Stimulated activated CD4-positive, alpha-beta T cell treated with anti-CD3 and anti-CD28 coated beads, Interleukin-2, amount 100 ng/mL, for 24 hours (primary cell): ENCODE results near the gene CLASP2.
"Not testable (repeated sequence)": the region's sequence is repeated elsewhere in the genome, so short reads cannot be mapped to it uniquely, and the experiment has no call there.

Source experiments
- DNase-seq, 2 donors: peaks; one replicate each; pipeline ENCODE4 v3.0.0-alpha.2; 2020

The CLASP2 gene

DNA sequence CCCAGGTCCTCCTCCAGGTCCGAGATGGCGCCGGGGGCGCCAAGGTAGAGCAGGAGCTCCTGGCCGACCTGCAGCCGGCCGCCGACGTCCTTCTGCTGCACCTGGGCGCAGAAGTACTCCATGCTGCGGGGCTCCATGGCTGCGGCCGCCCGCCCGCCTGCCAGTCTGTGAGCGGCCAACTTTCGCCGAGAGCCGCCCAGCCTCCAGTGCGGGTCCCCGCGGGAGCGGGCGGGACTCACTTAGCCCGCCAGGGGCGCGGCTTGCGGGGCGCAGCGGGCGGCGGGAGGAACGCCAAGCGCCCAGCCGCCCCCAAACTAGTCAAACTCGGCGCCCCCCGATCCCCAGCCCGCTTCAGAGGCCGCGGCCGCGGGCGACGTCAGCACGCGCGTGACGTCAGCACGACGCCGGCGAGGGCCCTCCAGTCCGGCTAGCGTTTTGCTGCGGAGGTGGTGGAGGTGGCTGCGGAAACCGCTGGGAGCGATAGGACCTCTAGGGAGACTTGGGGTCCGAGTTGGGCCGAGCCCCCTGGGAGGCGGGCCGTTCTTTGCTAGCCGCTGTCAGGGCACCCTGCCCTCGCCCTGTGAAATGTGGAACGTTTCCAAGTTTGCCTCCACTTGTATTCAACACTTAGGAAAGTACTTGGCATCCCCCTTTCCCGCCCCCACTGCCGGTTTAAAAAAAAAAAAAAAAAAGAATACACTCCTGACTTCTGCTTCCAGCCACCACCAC, at the start of gene CLASP2:
Gene CLASP2, minus strand, starts transcription at position 389 of the 729 bp plus-strand sequence. Its CDS starts 252 bp downstream, at position 137.
- DNase-seq, result peak; percentile 83 to 88

DNA sequence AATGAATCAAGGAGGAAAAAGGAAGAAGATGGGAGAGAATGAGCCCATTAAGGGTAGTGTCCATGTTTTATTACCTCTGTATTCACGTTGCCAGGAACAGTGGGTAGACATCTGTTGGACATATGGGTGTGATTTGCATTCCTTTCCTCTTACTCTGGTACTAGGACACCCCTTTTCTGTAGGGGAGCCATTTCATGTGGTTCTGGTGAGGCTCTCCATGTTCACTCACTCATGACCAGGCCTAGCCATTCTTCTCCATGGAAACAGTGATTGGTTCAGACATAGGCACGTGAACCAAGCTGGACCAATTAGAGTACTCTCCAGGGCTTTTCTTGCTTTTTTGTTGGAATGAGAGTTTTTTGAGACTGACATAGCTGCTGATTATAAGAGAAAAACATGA, 40.8 kb upstream of the CLASP2 start:
- DNase-seq, result no peak

- DNase-seq, result no peak
These were observed 40.2 kb upstream of the CLASP2 start for GRCh38 chr3:33758281-33758680.

DNA sequence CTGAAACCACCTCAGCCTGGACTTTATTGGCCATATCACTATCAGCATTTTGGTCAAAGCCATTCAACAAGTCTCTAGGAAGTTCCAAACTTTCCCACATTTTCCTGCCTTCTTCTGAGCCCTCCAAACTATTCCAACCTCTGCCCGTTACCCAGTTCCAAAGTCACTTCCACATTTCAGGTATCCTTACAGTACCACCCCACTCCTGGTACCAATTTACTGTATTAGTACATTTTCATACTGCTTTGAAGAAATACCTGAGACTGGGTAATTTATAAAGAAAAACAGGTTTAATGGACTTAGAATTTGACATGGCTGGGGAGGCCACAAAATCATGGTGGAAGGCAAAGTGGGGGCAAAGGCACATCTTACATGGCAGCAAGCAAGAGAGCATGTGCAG, 36.3 kb upstream of the CLASP2 start:
- DNase-seq, result not testable (repeated sequence)

DNA sequence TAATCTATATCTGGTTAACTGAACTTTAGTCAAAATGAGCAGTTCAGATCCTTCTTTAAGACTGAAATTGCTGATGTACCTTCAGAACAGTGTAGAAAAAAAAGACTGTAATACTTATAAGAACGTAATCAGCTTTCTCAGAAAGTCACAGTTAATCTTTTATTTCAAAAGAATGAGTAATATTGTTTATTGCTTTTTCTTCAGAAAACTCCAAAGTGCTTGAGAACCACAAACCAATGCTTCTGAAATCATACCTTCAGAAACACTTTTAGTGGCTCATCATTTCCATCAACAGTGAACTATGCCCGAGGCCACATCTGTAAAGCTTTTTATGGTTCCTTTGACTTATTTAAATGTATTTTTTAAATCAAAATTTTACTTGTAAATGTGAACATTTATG, 33.3 kb upstream of the CLASP2 start:
- DNase-seq, result no peak

GRCh38 chr3:33750211-33750548, 32.1 kb upstream of the CLASP2 start:
- DNase-seq, result no peak

GRCh38 chr3:33749546-33750210, 31.6 kb upstream of the CLASP2 start:
- no peak for DNase-seq

GRCh38 chr3:33746416-33747116, 28.5 kb upstream of the CLASP2 start:
- no peak for DNase-seq

DNA sequence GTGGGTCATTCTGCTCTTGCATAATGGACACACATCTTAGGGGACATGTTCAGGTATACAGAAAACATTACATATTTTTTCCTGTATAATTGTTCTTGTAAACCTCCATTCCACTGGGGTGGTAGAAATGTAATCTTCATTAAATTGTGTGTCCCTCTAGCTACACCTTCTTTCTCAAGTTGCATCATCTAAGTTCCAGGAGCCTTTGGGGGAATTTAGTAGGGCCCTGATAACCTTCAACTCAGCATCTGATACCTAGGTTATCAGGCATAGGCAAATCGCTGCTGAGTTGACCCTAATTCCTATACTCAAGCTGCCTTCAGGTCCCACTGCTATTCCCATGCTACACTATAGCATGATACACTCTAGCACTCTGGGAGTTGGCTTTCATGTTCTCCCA, 19.1 kb upstream of the CLASP2 start:
- no peak for DNase-seq

DNA sequence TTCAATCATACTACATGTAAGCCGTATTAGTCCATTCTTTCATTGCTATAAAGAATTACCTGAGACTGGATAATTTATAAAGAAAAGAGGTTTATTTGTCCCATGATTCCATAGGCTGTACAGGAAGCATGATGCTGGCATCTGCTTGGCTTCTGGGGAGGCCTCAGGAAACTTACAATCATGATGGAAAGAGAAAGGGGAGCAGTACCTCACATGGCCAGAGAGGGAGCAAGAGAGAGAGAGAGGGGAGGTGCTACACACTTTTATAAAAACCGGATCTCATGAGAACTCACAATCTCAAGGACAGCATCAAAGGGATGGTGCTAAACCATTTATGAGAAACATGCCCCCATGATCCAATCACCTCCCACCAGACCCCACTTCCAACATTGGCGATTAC, 14.3 kb upstream of the CLASP2 start:
- peak; percentile 17 to 22 for DNase-seq

DNA sequence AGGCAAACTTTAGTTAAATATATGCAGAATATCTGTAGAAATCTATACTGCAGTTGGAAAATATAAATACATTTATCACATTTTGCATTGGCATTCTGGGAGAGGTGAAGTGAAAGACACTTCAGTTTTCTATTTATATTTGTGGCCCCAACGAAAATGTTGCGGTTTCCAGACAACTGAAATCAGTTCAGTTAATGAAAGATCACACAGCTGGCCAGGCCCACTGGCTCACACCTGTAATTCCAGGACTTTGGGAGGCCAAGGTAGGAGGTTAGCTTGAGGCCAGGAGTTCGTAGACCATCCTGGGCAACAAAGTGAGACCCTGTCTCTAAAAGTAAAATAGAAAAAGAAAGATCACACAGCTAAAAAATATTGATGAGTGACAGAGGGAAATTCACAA, 11.9 kb upstream of the CLASP2 start:
- DNase-seq, result no peak

DNA sequence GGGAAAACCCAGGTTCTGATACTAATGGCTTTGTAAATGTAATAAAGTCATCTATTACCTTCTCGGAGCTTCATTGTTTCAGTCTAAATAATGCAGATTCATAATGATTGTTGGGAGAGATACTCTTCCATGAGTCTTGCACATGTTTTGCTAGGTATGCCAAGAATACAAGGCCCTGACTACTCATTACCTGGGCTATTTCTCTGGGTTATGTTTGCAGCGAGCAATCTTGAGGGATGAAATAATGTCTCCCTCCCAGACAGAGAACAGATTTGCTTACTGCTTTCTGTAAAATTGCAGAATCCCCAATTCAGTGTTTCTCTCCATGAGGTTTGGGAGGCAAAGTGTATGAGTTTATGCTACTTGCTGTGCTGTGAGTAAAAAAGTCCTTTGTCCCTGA, 6.2 kb upstream of the CLASP2 start:
- DNase-seq, result no peak

DNA sequence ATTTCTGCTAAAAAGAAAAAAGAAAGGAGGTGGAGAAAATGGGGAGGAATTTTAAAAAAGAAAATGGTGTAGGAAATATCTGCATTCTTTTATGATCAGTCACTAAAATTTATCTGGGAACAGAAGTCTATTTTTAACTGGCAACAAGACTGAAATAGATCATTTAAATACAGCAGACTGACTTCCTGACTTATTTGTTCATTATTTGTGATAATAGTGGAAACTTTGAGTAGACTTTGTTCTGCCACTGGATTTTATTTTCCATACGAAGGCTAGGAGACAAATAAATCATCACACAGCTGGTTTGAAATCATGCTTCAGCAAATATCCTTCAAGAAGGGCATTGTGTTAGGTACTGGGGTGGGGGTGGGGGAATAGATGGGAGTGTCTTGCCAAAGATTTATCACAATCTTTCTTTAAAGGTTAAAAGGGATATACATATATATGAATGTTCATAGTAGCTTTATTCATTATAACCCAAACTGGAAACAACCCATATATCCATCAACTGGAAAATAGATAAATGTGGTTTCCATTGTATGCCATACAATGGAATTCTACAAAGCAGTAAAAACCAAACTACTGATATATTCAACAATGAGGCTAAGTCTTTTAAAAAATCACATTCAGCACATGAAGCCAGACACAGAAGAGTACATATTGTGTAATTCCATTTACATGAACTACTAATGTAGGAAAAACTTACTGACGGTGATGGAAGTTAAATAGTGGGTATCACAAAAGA, 4.7 kb upstream of the CLASP2 start:
- no peak for DNase-seq

DNA sequence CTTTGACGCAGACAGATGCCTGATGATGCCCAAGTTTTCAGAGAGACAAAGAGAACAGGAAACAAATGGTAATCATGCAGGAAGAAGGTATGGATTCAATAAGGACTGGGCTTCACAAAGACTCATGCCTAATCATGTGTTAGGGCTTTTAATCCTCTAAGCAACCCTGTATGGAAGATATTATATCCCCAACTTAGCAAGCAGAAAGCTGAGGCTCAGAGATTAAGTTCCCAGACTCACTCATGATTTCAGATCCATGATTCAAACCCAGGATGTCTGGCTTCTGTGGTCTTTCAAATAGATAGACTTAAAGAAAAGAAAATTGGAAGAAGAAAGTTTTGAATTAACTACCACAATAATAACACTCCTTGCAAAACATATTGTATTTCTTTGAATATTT, 4.1 kb upstream of the CLASP2 start:
- DNase-seq, result no peak

GRCh38 chr3:33718595-33718907, 497 bp upstream of the CLASP2 start:
- DNase-seq, result peak in 1 of 2 donors; percentile 24

- DNase-seq, result peak; percentile 61 to 67
These were observed 513 bp downstream of the CLASP2 start for GRCh38 chr3:33717616-33717865.

GRCh38 chr3:33716227-33716626, 1.8 kb downstream of the CLASP2 start:
- DNase-seq, result no peak

GRCh38 chr3:33711100-33711499, 7.0 kb downstream of the CLASP2 start:
- DNase-seq, result no peak

DNA sequence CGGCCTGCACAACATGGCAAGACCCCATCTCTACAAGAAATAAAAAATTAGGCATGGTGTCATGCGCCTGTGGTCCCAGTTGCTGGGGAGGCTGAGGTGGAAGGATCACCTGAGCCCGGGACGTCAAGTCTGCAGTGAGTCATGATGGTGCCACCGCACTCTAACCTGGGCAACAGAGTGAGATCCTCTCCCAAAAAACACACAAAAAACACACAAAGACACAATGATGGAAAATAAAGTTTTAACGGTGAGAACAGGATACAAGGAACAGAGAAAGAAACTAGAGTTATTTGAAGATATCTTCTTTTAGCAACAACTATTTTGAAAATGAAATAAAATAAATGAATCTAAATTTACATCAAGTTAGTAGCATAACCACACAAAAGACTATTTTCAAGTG, 12.0 kb downstream of the CLASP2 start:
- no peak for DNase-seq

- DNase-seq, result no peak
These were observed 13.2 kb downstream of the CLASP2 start for GRCh38 chr3:33704891-33705290.

DNA sequence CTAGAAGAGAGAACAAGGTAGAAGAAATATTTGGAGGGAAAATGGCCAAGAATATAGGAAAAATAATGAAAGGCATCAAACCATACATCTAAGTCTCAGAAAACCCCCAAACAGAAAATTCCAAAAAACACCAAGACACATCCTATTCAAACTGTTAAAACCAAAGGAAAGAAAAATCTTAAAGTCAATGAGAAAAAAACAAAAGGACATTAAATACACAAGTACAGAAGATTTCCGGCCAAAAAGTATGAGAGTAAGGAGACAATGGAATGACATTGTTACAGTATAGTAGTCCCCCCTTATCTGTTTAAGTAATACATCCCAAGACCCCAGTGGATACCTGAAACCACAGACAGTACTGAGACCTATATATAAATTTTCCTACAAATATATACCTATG, 18.8 kb downstream of the CLASP2 start:
- no peak for DNase-seq

DNA sequence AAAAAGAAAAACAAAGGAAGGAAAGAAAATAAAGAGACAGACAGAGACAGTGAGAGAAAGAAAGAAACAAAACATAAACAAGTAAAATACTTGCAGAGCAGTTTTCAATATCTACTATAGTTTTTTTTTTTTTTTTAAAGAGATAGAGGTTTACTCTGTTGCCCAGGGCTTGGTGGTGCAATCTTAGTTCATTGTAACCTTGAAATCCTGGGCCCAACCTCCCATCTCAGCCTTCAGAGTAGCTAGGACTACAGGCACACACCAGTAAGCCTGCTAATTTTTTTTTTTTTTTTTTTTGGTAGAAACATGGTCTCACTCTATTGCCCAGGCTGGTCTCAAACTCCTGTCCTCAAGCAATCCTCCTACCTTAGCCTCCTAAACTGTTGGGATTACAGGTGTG, 23.1 kb downstream of the CLASP2 start:
- no peak for DNase-seq

DNA sequence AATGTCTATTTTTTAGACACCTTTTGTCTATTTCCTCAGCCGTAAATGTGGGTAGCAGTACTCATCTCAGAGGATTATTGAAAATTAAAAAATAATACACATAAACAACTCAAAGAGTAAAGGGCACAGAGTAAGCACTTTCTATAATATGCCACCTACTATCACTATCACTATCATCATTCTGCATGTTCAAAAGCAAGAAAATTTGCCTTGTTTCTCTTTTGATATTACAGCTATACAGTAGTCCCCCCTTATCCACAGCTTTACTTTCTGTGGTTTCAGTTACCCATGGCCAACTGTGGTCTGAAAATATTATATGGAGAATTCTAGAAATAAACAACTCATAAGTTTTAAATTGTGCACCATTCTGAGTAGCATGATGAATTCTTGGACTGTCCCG, 27.7 kb downstream of the CLASP2 start:
- DNase-seq, result no peak

DNA sequence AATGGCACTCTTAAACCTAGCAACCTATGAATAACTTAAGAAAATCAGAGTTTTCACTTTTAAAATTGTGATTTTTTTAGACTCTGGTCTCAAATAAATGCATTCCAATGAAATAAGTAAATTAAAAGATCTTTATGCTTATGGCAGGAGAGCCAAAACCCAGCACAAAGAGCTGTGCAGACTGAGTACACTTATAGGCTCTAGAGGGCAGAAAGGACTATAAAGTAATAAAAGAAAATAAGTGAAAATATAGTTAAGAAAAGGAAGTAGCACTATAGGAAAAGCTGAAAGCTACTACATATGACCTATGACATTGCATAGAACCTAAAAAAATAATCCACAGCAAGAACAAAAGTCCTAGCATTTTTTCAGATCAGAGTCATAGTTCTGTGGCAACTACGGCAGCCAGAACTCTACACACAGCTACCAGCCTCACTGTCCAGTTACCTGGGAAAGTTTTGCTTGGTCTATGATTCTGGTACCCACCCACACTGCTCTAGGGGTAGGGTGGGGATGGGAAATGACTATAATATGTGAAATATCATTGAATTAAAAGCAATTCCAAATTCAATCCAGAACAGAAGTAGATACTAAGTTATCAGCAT, 30.5 kb downstream of the CLASP2 start:
- DNase-seq, result no peak
